CD4-positive, alpha-beta T cell treated with Interleukin-6 for 4 hours (primary cell): ENCODE data around the gene TUBA3E.
"Not testable (repeated sequence)": the region's sequence is repeated elsewhere in the genome, so short reads cannot be mapped to it uniquely, and the experiment has no call there.

ENCODE experiments used
- DNase-seq: peaks from one replicate; pipeline ENCODE4 v3.0.0-alpha.2; 2020; ENCODE audit warnings: mixed read lengths

Gene TUBA3E

GRCh38 chr2:130190237-130190636, 8.0 kb downstream of the TUBA3E start:
- DNase-seq: no peak

GRCh38 chr2:130188958-130189357, 9.3 kb downstream of the TUBA3E start:
- not testable (repeated sequence) for DNase-seq

GRCh38 chr2:130187859-130188792, 10.1 kb downstream of the TUBA3E start:
- DNase-seq: not testable (repeated sequence)

- DNase-seq: no peak
Observed at GRCh38 chr2:130187268-130187667, 11.0 kb downstream of the TUBA3E start.

GRCh38 chr2:130186391-130186790, 11.8 kb downstream of the TUBA3E start:
- no peak for DNase-seq

- DNase-seq: no peak
Observed at GRCh38 chr2:130185896-130186295, 12.3 kb downstream of the TUBA3E start.

GRCh38 chr2:130185436-130185835, 12.8 kb downstream of the TUBA3E start:
- DNase-seq: no peak

GRCh38 chr2:130183512-130184373, 14.5 kb downstream of the TUBA3E start:
- no peak for DNase-seq

GRCh38 chr2:130182826-130183511, 15.3 kb downstream of the TUBA3E start:
- not testable (repeated sequence) for DNase-seq

- DNase-seq: peak; percentile 92
Observed at GRCh38 chr2:130181880-130182682, 16.2 kb downstream of the TUBA3E start, which contains the start of gene MZT2B. MZT2B (plus strand) TSS chr2:130182262; CDS start chr2:130182283, 21 bp downstream.

GRCh38 chr2:130181325-130181879, 16.8 kb downstream of the TUBA3E start, which contains the start of gene SMPD4:
SMPD4 (minus strand) TSS chr2:130181602; CDS start chr2:130176592, 5,010 bp downstream.
- DNase-seq: peak; percentile 98

GRCh38 chr2:130180404-130181324, 17.6 kb downstream of the TUBA3E start:
- DNase-seq: not testable (repeated sequence)

- DNase-seq: not testable (repeated sequence)
Observed at GRCh38 chr2:130174866-130175265, 23.4 kb downstream of the TUBA3E start.

- DNase-seq: no peak
Observed at GRCh38 chr2:130169896-130170295, 28.3 kb downstream of the TUBA3E start.

GRCh38 chr2:130169163-130169562, 29.1 kb downstream of the TUBA3E start:
- DNase-seq: not testable (repeated sequence)

- DNase-seq: not testable (repeated sequence)
Observed at GRCh38 chr2:130166611-130167010, 31.6 kb downstream of the TUBA3E start.

GRCh38 chr2:130165293-130166016, 32.8 kb downstream of the TUBA3E start:
- no peak for DNase-seq

GRCh38 chr2:130162968-130163367, 35.3 kb downstream of the TUBA3E start:
- no peak for DNase-seq

- DNase-seq: not testable (repeated sequence)
Observed at GRCh38 chr2:130162486-130162885, 35.8 kb downstream of the TUBA3E start.
